Measurements from ENCODE around the gene PARVB.

DNA sequence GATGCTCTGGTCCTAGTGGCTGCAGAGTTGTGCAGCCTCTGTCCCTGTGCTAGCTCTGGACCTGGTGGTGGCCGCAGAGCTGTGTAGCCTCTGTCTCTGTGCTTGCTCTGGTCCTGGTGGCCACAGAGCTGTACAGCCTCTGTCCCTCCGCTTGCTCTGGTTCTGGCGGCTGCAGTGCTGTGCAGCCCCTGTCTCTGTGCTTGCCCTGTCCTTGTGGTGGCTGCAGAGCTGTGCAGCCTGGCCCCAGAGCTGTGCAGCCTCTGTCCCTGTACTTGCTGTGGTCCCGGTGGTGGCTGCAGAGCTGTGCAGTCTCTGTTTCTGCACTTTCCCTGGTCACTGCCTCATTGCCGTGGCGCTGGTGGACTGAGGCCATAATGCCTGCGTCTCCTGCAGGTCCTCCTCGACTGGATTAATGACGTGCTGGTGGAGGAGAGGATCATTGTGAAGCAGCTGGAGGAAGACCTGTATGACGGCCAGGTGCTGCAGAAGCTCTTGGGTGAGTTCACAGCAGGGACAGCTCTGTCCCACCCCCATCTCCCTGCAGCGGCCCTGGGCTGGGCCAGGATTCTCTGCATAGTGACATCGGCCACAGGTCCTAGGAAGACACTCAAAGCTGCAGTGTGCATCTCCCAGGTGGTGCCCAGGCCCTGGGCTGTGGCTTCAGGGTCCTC is 94.7 kb downstream of the PARVB start:
- TF ChIP-seq E2F5 (CRISPR knock-in tag; IDR thresholded peaks at IDR 0.05) (no peak), CHD1 (IDR thresholded peaks at IDR 0.05; ENCODE audit: low read length) (no peak), TRIM24 (IDR thresholded peaks at IDR 0.05) (no peak), HDAC6 (IDR thresholded peaks at IDR 0.05; ENCODE audit: low read depth, low read length) (no peak), TAF1 (IDR thresholded peaks at IDR 0.05; ENCODE audit: control insufficient read depth, extremely low read depth, insufficient read depth, low read length, severe bottlenecking) (no peak), PHF8 (IDR thresholded peaks at IDR 0.05; ENCODE audit: borderline replicate concordance, low read length) (no peak), TGIF2 (CRISPR knock-in tag; IDR thresholded peaks at IDR 0.05) (no peak), EZH2 (IDR thresholded peaks at IDR 0.05; ENCODE audit: borderline replicate concordance, low read depth, low read length) (no peak), SETDB1 (IDR thresholded peaks at IDR 0.05; ENCODE audit: low read length) (no peak), SMC3 (conservative IDR thresholded peaks at IDR 0.05; ENCODE audit: insufficient read depth, low read depth, low read length) (no peak)
- TF ChIP-seq, protein P1, sequence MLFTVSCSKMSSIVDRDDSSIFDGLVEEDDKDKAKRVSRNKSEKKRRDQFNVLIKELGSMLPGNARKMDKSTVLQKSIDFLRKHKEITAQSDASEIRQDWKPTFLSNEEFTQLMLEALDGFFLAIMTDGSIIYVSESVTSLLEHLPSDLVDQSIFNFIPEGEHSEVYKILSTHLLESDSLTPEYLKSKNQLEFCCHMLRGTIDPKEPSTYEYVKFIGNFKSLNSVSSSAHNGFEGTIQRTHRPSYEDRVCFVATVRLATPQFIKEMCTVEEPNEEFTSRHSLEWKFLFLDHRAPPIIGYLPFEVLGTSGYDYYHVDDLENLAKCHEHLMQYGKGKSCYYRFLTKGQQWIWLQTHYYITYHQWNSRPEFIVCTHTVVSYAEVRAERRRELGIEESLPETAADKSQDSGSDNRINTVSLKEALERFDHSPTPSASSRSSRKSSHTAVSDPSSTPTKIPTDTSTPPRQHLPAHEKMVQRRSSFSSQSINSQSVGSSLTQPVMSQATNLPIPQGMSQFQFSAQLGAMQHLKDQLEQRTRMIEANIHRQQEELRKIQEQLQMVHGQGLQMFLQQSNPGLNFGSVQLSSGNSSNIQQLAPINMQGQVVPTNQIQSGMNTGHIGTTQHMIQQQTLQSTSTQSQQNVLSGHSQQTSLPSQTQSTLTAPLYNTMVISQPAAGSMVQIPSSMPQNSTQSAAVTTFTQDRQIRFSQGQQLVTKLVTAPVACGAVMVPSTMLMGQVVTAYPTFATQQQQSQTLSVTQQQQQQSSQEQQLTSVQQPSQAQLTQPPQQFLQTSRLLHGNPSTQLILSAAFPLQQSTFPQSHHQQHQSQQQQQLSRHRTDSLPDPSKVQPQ (CRISPR knock-in tag; IDR thresholded peaks at IDR 0.05; ENCODE audit: borderline replicate concordance): no peak
- TF ChIP-seq, protein P2, sequence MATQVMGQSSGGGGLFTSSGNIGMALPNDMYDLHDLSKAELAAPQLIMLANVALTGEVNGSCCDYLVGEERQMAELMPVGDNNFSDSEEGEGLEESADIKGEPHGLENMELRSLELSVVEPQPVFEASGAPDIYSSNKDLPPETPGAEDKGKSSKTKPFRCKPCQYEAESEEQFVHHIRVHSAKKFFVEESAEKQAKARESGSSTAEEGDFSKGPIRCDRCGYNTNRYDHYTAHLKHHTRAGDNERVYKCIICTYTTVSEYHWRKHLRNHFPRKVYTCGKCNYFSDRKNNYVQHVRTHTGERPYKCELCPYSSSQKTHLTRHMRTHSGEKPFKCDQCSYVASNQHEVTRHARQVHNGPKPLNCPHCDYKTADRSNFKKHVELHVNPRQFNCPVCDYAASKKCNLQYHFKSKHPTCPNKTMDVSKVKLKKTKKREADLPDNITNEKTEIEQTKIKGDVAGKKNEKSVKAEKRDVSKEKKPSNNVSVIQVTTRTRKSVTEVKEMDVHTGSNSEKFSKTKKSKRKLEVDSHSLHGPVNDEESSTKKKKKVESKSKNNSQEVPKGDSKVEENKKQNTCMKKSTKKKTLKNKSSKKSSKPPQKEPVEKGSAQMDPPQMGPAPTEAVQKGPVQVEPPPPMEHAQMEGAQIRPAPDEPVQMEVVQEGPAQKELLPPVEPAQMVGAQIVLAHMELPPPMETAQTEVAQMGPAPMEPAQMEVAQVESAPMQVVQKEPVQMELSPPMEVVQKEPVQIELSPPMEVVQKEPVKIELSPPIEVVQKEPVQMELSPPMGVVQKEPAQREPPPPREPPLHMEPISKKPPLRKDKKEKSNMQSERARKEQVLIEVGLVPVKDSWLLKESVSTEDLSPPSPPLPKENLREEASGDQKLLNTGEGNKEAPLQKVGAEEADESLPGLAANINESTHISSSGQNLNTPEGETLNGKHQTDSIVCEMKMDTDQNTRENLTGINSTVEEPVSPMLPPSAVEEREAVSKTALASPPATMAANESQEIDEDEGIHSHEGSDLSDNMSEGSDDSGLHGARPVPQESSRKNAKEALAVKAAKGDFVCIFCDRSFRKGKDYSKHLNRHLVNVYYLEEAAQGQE (IDR thresholded peaks at IDR 0.05; ENCODE audit: borderline replicate concordance): no peak
- TF ChIP-seq, protein P2 (CRISPR knock-in tag; IDR thresholded peaks at IDR 0.05; ENCODE audit: low read depth): no peak
